BE2C (cell line): Measurements from ENCODE around the gene AQR.

Experiments
- DNase-seq: peaks from one replicate; pipeline ENCODE4 v3.0.0-alpha.2; 2020
- H3K27me3 ChIP-seq: fragments of 250-450 bp; sonication (Bioruptor Pico); 2 replicates; pipeline ENCODE4 v1.5.1; 2020; ENCODE audit warnings: mild to moderate bottlenecking
- H3K36me3 ChIP-seq: fragments of 250-450 bp; sonication (Bioruptor Pico); 2 replicates; pipeline ENCODE4 v1.5.1; 2020; ENCODE audit warnings: mild to moderate bottlenecking
- H3K4me1 ChIP-seq: fragments of 250-450 bp; sonication (Bioruptor Pico); 2 replicates; pipeline ENCODE4 v1.5.1; 2020
- H3K4me3 ChIP-seq: 2 replicates; pipeline ENCODE4 v1.5.1; 2011; ENCODE audit warnings: low read depth, low read length
- H3K9me3 ChIP-seq: fragments of 250-450 bp; sonication (Bioruptor Pico); 2 replicates; pipeline ENCODE4 v1.5.1; 2020
- CTCF ChIP-seq: IDR thresholded peaks from 2 replicates; pipeline ENCODE4 v1.5.1; 2012; ENCODE audit warnings: mild to moderate bottlenecking, low read depth, low read length

AQR gene

GRCh38 chr15:34927726-34928125, 41.8 kb downstream of the AQR start:
- H3K4me1 ChIP-seq = no peaks in the 10 kb centered on the region
- no peak for TF ChIP-seq CTCF
- H3K4me3 ChIP-seq = no peak overlapping the region
- DNase-seq = no peak
- H3K9me3 ChIP-seq = no peaks in the 10 kb centered on the region
- no peaks in the 10 kb centered on the region for H3K27me3 ChIP-seq
- peaks cover 62% of the 10 kb centered on the region for H3K36me3 ChIP-seq

- no peak for DNase-seq
- peaks cover 64% of the 10 kb centered on the region for H3K36me3 ChIP-seq
Measured at GRCh38 chr15:34914317-34914716, 55.2 kb downstream of the AQR start.

GRCh38 chr15:34905047-34905446, 64.5 kb downstream of the AQR start:
- Histone ChIP-seq H3K27me3 (no peaks in the 10 kb centered on the region), H3K4me3 (no peak overlapping the region), H3K36me3 (peaks cover 60% of the 10 kb centered on the region), H3K9me3 (no peaks in the 10 kb centered on the region), H3K4me1 (no peaks in the 10 kb centered on the region; the same call in 1 of the 2 replicates)
- no peak for TF ChIP-seq CTCF
- no peak for DNase-seq

More at GRCh38 chr15:34914317-34914716, 55.2 kb downstream of the AQR start:
- no peak for TF ChIP-seq CTCF
- Histone ChIP-seq H3K4me3 (no peak overlapping the region), H3K27me3 (no peaks in the 10 kb centered on the region), H3K4me1 (no peaks in the 10 kb centered on the region), H3K9me3 (no peaks in the 10 kb centered on the region)

GRCh38 chr15:34904527-34904926, 65.0 kb downstream of the AQR start:
- no peak for TF ChIP-seq CTCF
- H3K36me3 ChIP-seq = peaks cover 55% of the 10 kb centered on the region
- H3K27me3 ChIP-seq = no peaks in the 10 kb centered on the region
- no peaks in the 10 kb centered on the region; the same call in 1 of the 2 replicates for H3K4me1 ChIP-seq
- no peaks in the 10 kb centered on the region for H3K9me3 ChIP-seq
- no peak overlapping the region for H3K4me3 ChIP-seq
- DNase-seq = no peak

GRCh38 chr15:34900748-34901147, 68.8 kb downstream of the AQR start:
- H3K36me3 ChIP-seq = peaks cover 32% of the 10 kb centered on the region

GRCh38 chr15:34896183-34896582, 73.4 kb downstream of the AQR start:
- peaks cover 33% of the 10 kb centered on the region for H3K36me3 ChIP-seq
- H3K4me3 ChIP-seq = no peak overlapping the region
- H3K4me1 ChIP-seq = no peaks in the 10 kb centered on the region
- no peaks in the 10 kb centered on the region for H3K9me3 ChIP-seq
- DNase-seq = no peak
- H3K27me3 ChIP-seq = no peaks in the 10 kb centered on the region
- TF ChIP-seq CTCF = no peak

More at GRCh38 chr15:34900748-34901147, 68.8 kb downstream of the AQR start:
- no peaks in the 10 kb centered on the region for H3K9me3 ChIP-seq
- TF ChIP-seq CTCF = no peak
- H3K4me1 ChIP-seq = no peaks in the 10 kb centered on the region
- H3K4me3 ChIP-seq = no peak overlapping the region
- no peak for DNase-seq
- H3K27me3 ChIP-seq = no peaks in the 10 kb centered on the region
